MCF 10A (cell line): ENCODE data around the gene LCN9. TPM values are rescaled to one million over a fixed set of nuclear protein-coding genes. Genes with fewer than 3 reads are reported as not detected.

Experiments used
- BruUV-seq: library from RNA; stranded (reverse); fragments of 400-500 nt; replicated peaks from 2 replicates; lab custom pipeline; 2021; lab: Mats Ljungman, UMichigan
- CTCF ChIA-PET: fragments of 300-600 bp; sonication (Branson Sonifier 250); formaldehyde crosslinking; extraction: SDS; loops from one replicate; lab custom pipeline; 2021; ENCODE audit warnings: antibody characterized with exemption, inconsistent platforms; lab: Yijun Ruan, JAX
- POLR2A ChIA-PET: fragments of 300-600, 350-650 bp; sonication (Branson Sonifier 250); formaldehyde crosslinking; extraction: SDS; loops from one replicate; lab custom pipeline; 2020; ENCODE audit warnings: antibody characterized with exemption, inconsistent platforms; lab: Yijun Ruan, JAX
- DNase-seq: peaks from one replicate; pipeline ENCODE4 v3.0.0-alpha.2; 2018; ENCODE audit not compliant: unreplicated experiment
- H3K27ac Mint-ChIP-seq: one replicate; pipeline ENCODE4 v1.8.0; 2022; ENCODE audit warnings: mild to moderate bottlenecking, low read depth, mixed read lengths; ENCODE audit not compliant: unreplicated experiment
- H3K27me3 Mint-ChIP-seq: one replicate; pipeline ENCODE4 v1.8.0; 2022; ENCODE audit warnings: mixed read lengths; ENCODE audit not compliant: insufficient read depth, unreplicated experiment
- H3K36me3 Mint-ChIP-seq: one replicate; pipeline ENCODE4 v1.8.0; 2022; ENCODE audit warnings: mild to moderate bottlenecking, moderate library complexity, mixed read lengths; ENCODE audit not compliant: insufficient read depth, unreplicated experiment
- H3K4me1 Mint-ChIP-seq: one replicate; pipeline ENCODE4 v1.8.0; 2022; ENCODE audit warnings: mixed read lengths; ENCODE audit not compliant: insufficient read depth, unreplicated experiment
- H3K4me3 Mint-ChIP-seq: one replicate; pipeline ENCODE4 v1.8.0; 2022; ENCODE audit warnings: mild to moderate bottlenecking, moderate library complexity, mixed read lengths; ENCODE audit not compliant: unreplicated experiment
- H3K9me3 Mint-ChIP-seq: one replicate; pipeline ENCODE4 v1.8.0; 2022; ENCODE audit warnings: mixed read lengths; ENCODE audit not compliant: unreplicated experiment
- intact Hi-C: fragments of 100-400 bp; cut with micrococcal nuclease; formaldehyde crosslinking; loops from 2 replicates; pipeline ENCODE4 v1.14.1; 2022
- total RNA-seq: library from RNA; stranded (reverse); gene quantifications from 2 replicates; pipeline ENCODE4 v1.2.3, GENCODE V29; 2022
- TF ChIP-seq, protein P1 (sequence below): fragments of 200-600 bp; IDR thresholded peaks from one replicate; pipeline ENCODE4 v1.8.0; 2022; ENCODE audit warnings: antibody characterized with exemption, mild to moderate bottlenecking; ENCODE audit not compliant: unreplicated experiment

LCN9 gene
- total RNA-seq, 1 experiment from 2014 or later = not detected

GRCh38 chr9:135692410-135692809, 29.3 kb downstream of the LCN9 start:
- no peaks in the 10 kb centered on the region for H3K27me3 Mint-ChIP-seq
- H3K4me3 Mint-ChIP-seq = no peak overlapping the region
- no TSS peak for BruUV-seq
- H3K27ac Mint-ChIP-seq = no peak overlapping the region
- CTCF ChIA-PET = no interaction called here
- H3K9me3 Mint-ChIP-seq = no peaks in the 10 kb centered on the region
- TF ChIP-seq, protein P1, sequence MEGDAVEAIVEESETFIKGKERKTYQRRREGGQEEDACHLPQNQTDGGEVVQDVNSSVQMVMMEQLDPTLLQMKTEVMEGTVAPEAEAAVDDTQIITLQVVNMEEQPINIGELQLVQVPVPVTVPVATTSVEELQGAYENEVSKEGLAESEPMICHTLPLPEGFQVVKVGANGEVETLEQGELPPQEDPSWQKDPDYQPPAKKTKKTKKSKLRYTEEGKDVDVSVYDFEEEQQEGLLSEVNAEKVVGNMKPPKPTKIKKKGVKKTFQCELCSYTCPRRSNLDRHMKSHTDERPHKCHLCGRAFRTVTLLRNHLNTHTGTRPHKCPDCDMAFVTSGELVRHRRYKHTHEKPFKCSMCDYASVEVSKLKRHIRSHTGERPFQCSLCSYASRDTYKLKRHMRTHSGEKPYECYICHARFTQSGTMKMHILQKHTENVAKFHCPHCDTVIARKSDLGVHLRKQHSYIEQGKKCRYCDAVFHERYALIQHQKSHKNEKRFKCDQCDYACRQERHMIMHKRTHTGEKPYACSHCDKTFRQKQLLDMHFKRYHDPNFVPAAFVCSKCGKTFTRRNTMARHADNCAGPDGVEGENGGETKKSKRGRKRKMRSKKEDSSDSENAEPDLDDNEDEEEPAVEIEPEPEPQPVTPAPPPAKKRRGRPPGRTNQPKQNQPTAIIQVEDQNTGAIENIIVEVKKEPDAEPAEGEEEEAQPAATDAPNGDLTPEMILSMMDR = no peak
- POLR2A ChIA-PET = no interaction called here
- peaks cover 6% of the 10 kb centered on the region for H3K4me1 Mint-ChIP-seq
- intact Hi-C loops = no loop called here
- H3K36me3 Mint-ChIP-seq = no peaks in the 10 kb centered on the region
- DNase-seq = peak; percentile 49

DNA sequence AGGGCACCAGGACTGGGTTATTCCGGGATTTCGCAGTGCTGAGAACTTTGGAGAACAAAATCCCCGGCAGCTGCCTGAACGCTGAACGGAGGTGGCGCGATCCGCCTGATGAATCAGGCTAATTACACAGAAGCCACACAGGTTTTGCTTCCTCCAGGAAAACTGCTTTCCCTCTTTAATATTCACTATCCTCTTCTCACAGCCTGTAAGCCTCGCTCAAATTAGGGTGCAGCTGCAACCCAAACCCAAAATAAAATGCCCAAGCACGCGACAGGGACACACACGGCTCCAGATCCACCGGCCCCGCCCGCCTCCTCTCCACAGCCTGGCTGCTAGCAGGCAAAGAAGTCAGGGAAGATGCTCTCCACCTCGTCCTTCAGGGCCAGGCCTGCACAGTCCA, 30.2 kb downstream of the LCN9 start:
- POLR2A ChIA-PET = no interaction called here
- CTCF ChIA-PET = interaction anchor here (0.6 to 1.5 kb wide), 3 partner anchors 9 to 915 kb away, joined by 3 to 4 read pairs (median 4); partner anchors contain the start of gene KCNT1
- Mint-ChIP-seq H3K4me3 (no peak overlapping the region), H3K27me3 (no peaks in the 10 kb centered on the region), H3K36me3 (no peaks in the 10 kb centered on the region), H3K27ac (no peak overlapping the region), H3K9me3 (no peaks in the 10 kb centered on the region), H3K4me1 (peaks cover 6% of the 10 kb centered on the region)
- intact Hi-C loops = no loop called here
- no TSS peak for BruUV-seq
- TF ChIP-seq, protein P1 = no peak
- DNase-seq = peak; percentile 17

DNA sequence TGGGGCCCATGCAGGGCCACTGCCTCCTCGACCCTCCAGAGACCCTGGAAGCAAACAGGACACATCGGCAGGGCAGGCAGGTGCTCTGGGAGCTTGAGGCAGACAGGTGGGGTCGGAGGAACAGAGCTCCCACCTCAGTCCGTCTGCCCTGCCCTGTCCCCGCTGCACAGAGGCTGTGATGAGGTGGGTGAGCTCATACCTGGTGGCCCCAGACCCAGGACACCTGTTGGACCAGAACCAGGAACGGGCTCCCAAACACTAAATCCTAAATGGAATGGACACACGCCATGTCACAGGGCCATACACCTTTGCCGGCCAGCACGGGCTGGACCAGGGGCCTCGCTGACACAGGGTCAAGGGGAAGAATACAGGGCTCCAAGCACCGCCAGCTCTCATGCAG, 30.7 kb downstream of the LCN9 start:
- Mint-ChIP-seq H3K9me3 (no peaks in the 10 kb centered on the region), H3K27ac (no peak overlapping the region), H3K27me3 (no peaks in the 10 kb centered on the region), H3K36me3 (no peaks in the 10 kb centered on the region), H3K4me1 (peaks cover 6% of the 10 kb centered on the region), H3K4me3 (no peak overlapping the region)
- BruUV-seq = no TSS peak
- ChIA-PET POLR2A (no interaction called here), CTCF (interaction anchor here (0.6 to 1.5 kb wide), 3 partner anchors 9 to 915 kb away, joined by 3 to 4 read pairs (median 4); partner anchors contain the start of gene KCNT1)
- TF ChIP-seq, protein P1 = no peak
- intact Hi-C loops = no loop called here
- DNase-seq = no peak

- TF ChIP-seq, protein P1 = no peak
- Mint-ChIP-seq H3K36me3 (no peaks in the 10 kb centered on the region), H3K4me3 (no peak overlapping the region), H3K27ac (no peak overlapping the region), H3K4me1 (peaks cover 6% of the 10 kb centered on the region), H3K9me3 (no peaks in the 10 kb centered on the region), H3K27me3 (no peaks in the 10 kb centered on the region)
- CTCF ChIA-PET = interaction anchor here (0.9 to 1.5 kb wide), 2 partner anchors 8 to 916 kb away, joined by 3 to 4 read pairs; partner anchors contain the start of gene KCNT1
- POLR2A ChIA-PET = no interaction called here
- intact Hi-C loops = no loop called here
- DNase-seq = no peak
- BruUV-seq = no TSS peak
Measured at GRCh38 chr9:135694414-135694813, 31.3 kb downstream of the LCN9 start.
